ENCODE data around the gene KIF18B. TPM values are rescaled to one million over a fixed set of nuclear protein-coding genes. Genes with fewer than 3 reads are reported as not detected.

Gene KIF18B
- polyA plus RNA-seq, 4 donors = 9.9 to 18.8 (median 12.4) TPM

- no peak for DNase-seq (ENCODE audit: low read depth in 4 of 4, low spot score in 3 of 4)
Measured at GRCh38 chr17:44921122-44921882, 26.3 kb downstream of the KIF18B start.

GRCh38 chr17:44920565-44920940 lies 27.0 kb downstream of the KIF18B start:
- DNase-seq (ENCODE audit: low read depth in 4 of 4, low spot score in 3 of 4) = no peak

DNA sequence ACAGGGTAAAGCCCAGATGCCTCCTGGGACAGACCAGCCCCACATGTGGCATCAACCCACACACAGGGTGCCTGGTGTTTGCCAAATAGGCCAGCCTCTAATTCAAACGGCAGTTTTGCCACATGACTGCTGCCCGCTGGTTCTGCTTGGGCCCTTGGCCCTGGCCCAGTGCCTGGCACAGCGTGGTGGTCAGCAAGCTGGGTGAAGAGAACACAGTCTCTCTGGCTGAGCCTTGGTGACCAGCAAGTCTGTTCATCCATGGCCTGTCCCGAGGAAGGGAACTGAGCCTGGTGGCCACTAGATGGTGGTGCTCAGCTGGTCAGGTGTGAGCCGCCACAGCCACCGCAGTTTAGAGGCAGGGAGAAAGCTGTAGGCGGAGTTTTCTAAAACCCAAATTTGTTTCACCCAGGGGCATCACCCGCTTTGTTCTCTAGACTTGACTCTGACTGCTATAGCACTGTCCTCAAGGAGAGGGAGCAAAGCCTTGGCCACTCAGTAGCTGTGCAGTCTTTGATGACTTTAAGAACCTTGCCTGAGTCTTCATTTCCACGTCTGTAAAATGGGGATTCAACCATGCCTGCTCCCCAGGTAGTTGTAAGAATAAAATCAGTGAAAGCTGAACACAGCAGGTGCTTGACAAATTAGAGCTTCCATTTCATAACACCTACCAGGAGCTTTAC lies 27.5 kb downstream of the KIF18B start:
- DNase-seq (ENCODE audit: low read depth in 4 of 4, low spot score in 3 of 4) = peak in 2 of 4 donors; percentile 52 to 61

GRCh38 chr17:44919411-44919810 lies 28.2 kb downstream of the KIF18B start:
- no peak for DNase-seq (ENCODE audit: low read depth in 4 of 4, low spot score in 3 of 4)

DNA sequence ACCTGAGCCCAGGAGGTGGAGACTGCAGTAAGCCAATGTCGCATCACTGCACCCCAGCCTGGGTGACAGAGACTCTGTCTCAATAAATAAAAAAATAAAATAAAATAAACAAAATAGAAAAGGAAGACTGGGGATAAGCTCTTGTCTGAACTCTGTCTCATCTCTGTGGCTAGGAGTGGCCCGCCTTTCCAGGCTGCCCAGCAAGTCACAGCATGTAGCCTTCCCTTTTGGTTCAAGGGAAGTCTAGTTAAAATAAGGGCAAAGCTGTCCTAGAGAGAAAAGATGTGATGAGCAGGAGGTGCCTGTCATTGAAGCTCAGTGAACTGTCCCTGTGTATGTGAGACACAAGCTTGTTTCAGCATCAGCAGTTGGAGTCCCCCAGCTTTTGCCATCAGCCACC lies 29.6 kb downstream of the KIF18B start:
- no peak for DNase-seq (ENCODE audit: low read depth in 4 of 4, low spot score in 3 of 4)

DNA sequence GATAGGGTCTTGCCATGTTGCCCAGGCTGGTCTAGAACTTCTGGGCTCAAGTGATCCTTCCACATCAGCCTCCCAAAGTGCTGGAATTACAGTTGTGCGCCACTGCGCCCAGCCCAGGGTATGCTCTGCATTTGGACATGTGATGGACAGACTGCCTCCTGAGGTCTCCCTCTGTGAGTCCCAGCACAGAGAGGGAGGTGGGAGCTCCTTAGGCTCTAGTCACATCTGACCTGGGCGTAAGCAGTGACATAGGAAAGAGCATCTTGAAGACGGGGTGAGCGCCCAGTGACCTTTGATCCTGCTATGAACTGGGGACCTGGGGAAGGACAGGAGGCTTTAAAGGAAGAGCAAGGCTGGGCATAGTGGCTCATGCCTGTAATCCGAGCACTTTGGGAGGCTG lies 30.1 kb downstream of the KIF18B start:
- no peak for DNase-seq (ENCODE audit: low read depth in 4 of 4, low spot score in 3 of 4)

GRCh38 chr17:44916781-44917241 lies 30.8 kb downstream of the KIF18B start:
- no peak for DNase-seq (ENCODE audit: low read depth in 4 of 4, low spot score in 3 of 4)

- DNase-seq (ENCODE audit: low read depth in 4 of 4, low spot score in 3 of 4) = no peak
Measured at GRCh38 chr17:44915862-44916780, 31.5 kb downstream of the KIF18B start.

DNA sequence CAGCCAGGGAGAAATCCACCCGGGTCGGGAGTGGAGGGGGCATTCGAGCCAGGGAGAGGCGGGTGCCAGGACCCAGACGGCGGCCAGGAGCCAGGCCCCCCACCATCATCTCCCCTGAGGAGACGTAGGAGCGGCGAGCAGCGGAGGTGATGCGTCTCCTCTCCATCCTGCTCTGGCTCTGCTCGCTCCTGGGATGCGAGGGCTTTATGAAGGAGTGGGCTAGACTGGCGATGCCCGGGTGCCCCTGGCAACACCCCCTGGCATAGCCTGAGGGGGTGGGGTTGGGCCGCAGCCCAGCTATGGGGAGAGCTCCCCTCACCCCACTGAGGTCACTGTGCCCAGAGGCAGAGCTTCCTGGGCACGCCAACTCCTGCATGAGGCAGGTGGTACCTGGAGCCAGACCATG lies 32.2 kb downstream of the KIF18B start, which contains the start of gene GFAP:
Gene GFAP (minus strand): TSS at position 180 of the 406 bp plus-strand sequence. CDS start 14 bp downstream, at position 166.
- no peak for DNase-seq (ENCODE audit: low read depth in 4 of 4, low spot score in 3 of 4)

- DNase-seq (ENCODE audit: low read depth in 4 of 4, low spot score in 3 of 4) = no peak
Measured at GRCh38 chr17:44914698-44915271, 32.8 kb downstream of the KIF18B start.

GRCh38 chr17:44914148-44914547 lies 33.4 kb downstream of the KIF18B start:
- no peak for DNase-seq (ENCODE audit: low read depth in 4 of 4, low spot score in 3 of 4)

GRCh38 chr17:44913676-44914075 lies 33.9 kb downstream of the KIF18B start:
- no peak for DNase-seq (ENCODE audit: low read depth in 4 of 4, low spot score in 3 of 4)

GRCh38 chr17:44912763-44913544 lies 34.6 kb downstream of the KIF18B start:
- no peak for DNase-seq (ENCODE audit: low read depth in 4 of 4, low spot score in 3 of 4)

DNA sequence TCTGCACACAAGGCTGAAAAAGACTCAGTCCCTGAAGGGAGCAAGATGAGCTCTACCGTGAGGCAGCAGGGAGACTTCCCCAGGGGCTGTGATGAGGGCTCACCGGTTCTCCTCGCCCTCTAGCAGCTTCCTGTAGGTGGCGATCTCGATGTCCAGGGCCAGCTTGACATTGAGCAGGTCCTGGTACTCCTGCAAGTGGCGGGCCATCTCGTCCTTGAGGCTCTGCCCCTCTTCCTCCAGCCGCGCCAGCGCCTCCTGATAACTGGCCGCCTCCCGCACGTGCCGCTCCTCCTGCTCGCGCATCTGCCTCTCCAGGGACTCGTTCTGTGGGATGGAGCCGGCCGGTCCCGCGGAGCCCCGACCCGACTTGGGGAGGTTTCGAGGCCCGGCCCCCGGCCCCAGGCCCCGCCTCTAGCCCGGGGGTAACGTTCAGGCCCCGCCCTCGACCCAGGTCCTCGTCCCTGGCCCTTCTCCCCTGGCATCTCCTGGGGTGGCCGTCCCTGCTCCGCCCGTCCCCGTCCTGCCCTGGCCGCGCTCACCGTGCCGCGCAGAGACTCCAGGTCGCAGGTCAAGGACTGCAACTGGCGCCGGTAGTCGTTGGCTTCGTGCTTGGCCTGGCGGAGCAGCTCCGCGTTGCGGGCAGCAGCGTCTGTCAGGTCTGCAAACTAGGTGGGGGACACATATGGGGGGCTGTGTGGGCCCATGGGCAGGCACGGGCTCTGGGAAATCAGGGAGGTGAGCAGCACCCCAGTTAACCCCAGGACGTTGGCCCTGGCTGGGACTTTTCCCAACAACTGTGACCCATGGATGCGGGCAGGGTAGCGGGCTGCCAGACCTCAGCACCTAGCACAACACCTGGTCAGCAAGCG lies 36.2 kb downstream of the KIF18B start:
- DNase-seq (ENCODE audit: low read depth in 4 of 4, low spot score in 3 of 4) = no peak

- DNase-seq (ENCODE audit: low read depth in 4 of 4, low spot score in 3 of 4) = no peak
Measured at GRCh38 chr17:44910231-44911106, 37.1 kb downstream of the KIF18B start.

GRCh38 chr17:44909681-44910144 lies 37.9 kb downstream of the KIF18B start:
- no peak for DNase-seq (ENCODE audit: low read depth in 4 of 4, low spot score in 3 of 4)

DNA sequence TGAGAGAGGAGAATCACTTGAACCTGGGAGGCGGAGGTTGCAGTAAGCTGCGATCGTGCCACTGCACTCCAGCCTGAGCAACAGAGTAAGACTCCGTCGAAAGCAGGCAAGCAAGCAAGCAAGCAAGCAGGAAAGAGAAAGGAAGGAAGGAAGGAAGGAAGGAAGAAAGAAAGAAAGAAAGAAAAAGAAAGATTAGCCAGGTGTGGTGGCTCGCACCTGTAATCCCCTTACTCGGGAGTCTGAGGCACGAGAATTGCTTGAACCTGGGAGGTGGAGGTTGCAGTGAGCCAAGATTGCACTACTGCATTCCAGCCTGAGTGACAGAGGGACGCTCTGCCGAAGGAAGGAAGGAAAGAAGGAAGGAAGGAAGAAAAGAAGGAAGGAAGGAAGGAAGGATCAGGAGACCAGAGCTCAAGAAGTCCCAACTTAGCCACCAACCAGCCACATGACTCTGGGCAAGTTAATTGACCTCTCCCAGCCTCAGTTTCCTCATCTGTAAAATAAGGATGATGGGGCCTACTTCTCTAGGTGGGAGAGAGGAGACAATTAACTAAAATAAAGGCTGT lies 38.7 kb downstream of the KIF18B start:
- no peak for DNase-seq (ENCODE audit: low read depth in 4 of 4, low spot score in 3 of 4)
